Measurements from ENCODE around the gene MNX1.

The MNX1 gene

DNA sequence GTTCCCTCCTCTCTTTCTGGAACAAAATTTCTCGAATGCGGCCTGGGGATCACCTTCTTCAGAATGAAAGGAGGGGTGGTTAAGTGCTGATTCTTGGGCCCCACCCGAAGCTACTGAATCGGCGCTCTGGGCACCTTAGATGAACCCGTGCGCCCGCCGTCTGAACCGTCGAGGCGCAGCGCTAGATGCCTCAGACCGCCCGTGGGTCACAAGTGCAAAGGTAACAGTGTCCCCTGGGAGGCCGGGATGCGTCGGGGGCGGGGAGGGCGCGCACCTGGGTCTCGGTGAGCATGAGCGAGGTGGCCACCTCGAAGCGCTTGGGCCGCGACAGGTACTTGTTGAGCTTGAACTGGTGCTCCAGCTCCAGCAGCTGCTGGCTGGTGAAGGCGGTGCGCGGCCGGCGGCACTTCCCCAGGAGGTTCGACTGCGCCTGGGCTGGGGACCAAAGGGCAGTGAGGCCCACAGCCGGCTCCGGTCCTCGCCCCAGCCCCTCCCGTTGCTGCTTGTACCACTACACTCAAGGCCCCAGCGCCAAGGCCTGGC, 4.2 kb downstream of the MNX1 start:
- no peak for DNase-seq (ENCODE audit: low read depth, low spot score)
- in situ Hi-C loops (cut with HindIII; ENCODE audit: low sequenced_read_pairs), result no loop called here
- H3K4me3 ChIP-seq (ENCODE audit: low read depth, low read length), result no peak overlapping the region
- TF ChIP-seq, protein P1, sequence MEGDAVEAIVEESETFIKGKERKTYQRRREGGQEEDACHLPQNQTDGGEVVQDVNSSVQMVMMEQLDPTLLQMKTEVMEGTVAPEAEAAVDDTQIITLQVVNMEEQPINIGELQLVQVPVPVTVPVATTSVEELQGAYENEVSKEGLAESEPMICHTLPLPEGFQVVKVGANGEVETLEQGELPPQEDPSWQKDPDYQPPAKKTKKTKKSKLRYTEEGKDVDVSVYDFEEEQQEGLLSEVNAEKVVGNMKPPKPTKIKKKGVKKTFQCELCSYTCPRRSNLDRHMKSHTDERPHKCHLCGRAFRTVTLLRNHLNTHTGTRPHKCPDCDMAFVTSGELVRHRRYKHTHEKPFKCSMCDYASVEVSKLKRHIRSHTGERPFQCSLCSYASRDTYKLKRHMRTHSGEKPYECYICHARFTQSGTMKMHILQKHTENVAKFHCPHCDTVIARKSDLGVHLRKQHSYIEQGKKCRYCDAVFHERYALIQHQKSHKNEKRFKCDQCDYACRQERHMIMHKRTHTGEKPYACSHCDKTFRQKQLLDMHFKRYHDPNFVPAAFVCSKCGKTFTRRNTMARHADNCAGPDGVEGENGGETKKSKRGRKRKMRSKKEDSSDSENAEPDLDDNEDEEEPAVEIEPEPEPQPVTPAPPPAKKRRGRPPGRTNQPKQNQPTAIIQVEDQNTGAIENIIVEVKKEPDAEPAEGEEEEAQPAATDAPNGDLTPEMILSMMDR (IDR thresholded peaks at IDR 0.05; ENCODE audit: low read depth, low read length), result no peak

GRCh38 chr7:157005456-157006204, 4.8 kb downstream of the MNX1 start:
- in situ Hi-C loops (cut with HindIII; ENCODE audit: low sequenced_read_pairs), result no loop called here
- TF ChIP-seq, protein P1 (IDR thresholded peaks at IDR 0.05; ENCODE audit: low read depth, low read length), result no peak
- no peak for DNase-seq (ENCODE audit: low read depth, low spot score)
- H3K4me3 ChIP-seq (ENCODE audit: low read depth, low read length), result no peak overlapping the region

DNA sequence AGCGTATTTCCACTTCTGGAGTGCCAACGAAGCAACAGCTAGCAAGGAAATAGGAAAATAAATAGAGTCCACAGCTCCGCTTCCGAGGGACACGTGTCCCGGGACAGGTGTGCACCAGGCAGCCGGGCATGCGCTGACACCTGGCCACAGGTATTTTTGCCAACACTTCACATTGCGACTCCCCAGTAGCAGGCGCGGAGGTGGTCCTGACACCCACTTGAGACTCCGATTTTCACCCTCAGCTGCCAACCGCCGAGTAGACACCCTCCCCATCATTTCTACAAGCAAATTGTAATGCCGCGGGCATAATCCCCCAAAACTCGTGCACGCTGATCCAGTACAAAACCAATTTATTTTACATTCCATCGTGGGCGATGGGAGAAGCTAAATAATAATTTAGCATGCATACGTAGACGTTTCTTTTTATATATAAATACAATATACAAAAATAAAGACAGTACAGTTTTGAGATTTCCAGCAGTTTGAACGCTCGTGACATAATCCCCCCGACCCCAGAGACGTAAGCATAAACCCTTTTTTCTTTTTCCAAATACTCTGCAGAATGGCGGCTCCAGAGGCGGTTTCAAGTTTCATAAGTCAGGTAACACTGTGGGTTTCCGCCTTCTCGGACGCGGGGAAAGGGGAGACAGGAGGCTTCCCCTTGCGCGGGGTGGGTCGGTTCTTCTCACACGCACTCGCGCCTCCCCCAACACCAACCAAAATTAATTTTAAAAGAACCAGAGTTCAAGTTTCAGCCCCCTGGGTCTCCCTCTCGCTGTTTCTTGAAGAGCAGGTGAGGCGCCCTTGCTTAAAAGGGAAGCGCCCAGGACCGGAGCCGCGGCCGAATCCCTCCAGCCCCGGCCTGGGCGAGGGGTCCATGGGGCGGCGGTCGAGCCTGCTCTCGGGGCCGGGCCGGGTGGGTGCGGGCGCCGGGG, 5.7 kb downstream of the MNX1 start:
- TF ChIP-seq, protein P1 (IDR thresholded peaks at IDR 0.05; ENCODE audit: low read depth, low read length), result no peak
- in situ Hi-C loops (cut with HindIII; ENCODE audit: low sequenced_read_pairs), result no loop called here
- DNase-seq (ENCODE audit: low read depth, low spot score), result no peak
- H3K4me3 ChIP-seq (ENCODE audit: low read depth, low read length), result no peak overlapping the region

- peak; percentile 42 for DNase-seq (ENCODE audit: low read depth, low spot score)
- in situ Hi-C loops (cut with HindIII; ENCODE audit: low sequenced_read_pairs), result no loop called here
- TF ChIP-seq, protein P1 (IDR thresholded peaks at IDR 0.05; ENCODE audit: low read depth, low read length), result no peak
- H3K4me3 ChIP-seq (ENCODE audit: low read depth, low read length), result no peak overlapping the region
These were observed 6.5 kb downstream of the MNX1 start for GRCh38 chr7:157003756-157004520.

DNA sequence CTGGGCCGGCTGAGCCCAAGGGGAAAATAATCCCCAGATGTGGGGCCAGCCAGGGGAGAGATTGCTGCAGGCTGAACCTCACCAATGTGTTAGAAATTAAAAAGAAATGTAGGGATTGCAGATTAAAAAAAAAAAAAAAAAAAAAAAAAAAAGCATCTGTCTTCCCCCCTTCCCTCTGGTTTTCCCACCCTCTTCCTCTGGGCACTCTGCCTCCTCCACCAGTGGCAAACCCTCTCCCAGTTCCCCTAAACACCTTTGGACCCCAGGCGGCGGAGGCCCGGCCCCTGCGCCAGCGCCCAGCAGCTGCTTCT, 7.1 kb downstream of the MNX1 start:
- DNase-seq (ENCODE audit: low read depth, low spot score), result no peak
- TF ChIP-seq, protein P1 (IDR thresholded peaks at IDR 0.05; ENCODE audit: low read depth, low read length), result no peak
- in situ Hi-C loops (cut with HindIII; ENCODE audit: low sequenced_read_pairs), result no loop called here
- no peak overlapping the region for H3K4me3 ChIP-seq (ENCODE audit: low read depth, low read length)

DNA sequence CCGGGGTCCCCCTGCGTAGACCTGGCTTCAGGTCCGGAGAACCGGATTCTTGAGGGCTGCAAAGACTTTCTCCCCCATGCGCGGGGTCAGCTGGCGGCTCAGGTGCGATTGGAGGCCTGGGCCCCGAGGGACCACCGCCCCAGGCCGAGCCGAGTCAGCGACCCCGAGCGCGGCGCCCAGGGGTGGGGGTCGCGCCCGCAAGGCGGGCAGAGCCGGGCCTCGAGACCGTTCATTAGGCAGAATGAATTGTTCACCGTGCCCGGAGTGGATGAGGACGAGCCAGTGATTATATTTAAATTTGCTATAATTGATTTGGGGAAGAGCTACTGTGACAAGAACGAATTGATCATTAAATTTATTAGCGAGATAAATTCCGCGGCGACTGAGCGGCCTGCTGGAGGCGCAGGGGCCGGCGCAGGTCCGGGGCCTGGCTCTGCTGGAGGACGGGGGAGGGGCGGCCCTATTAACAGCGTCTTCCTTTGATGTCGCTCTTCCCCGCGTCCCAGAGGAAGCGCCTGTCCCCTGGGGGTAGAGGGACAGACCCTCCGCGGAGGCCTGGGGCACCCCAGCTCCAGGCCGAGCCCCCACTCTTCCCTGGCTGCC, 7.5 kb downstream of the MNX1 start:
- no peak for DNase-seq (ENCODE audit: low read depth, low spot score)
- in situ Hi-C loops (cut with HindIII; ENCODE audit: low sequenced_read_pairs), result no loop called here
- no peak overlapping the region for H3K4me3 ChIP-seq (ENCODE audit: low read depth, low read length)
- TF ChIP-seq, protein P1 (IDR thresholded peaks at IDR 0.05; ENCODE audit: low read depth, low read length), result no peak

Data from astrocyte of the spinal cord (primary cell).